Stimulated activated CD4-positive, alpha-beta T cell treated with anti-CD3 and anti-CD28 coated beads, Interleukin-4, amount 100 ng/mL, for 48 hours (primary cell): Measurements from ENCODE around the gene ALDH4A1.
A peak's percentile ranks its signal among the peaks of the same experiment; 100 is the strongest.

Source experiments
- DNase-seq, 2 donors: peaks; one replicate each; pipeline ENCODE4 v3.0.0-alpha.2; 2020; ENCODE audit warnings: low read depth in 2 of 2

ALDH4A1 gene

GRCh38 chr1:18922848-18923755, 20.7 kb upstream of the ALDH4A1 start:
- no peak for DNase-seq

GRCh38 chr1:18922319-18922726, 20.0 kb upstream of the ALDH4A1 start:
- no peak for DNase-seq

GRCh38 chr1:18921516-18922251, 19.3 kb upstream of the ALDH4A1 start:
- no peak for DNase-seq

GRCh38 chr1:18920931-18921330, 18.6 kb upstream of the ALDH4A1 start:
- DNase-seq, result no peak

GRCh38 chr1:18919956-18920355, 17.6 kb upstream of the ALDH4A1 start:
- DNase-seq, result no peak

GRCh38 chr1:18919197-18919905, 17.0 kb upstream of the ALDH4A1 start:
- DNase-seq, result no peak

- DNase-seq, result no peak
Observed at GRCh38 chr1:18918417-18918816, 16.1 kb upstream of the ALDH4A1 start.

GRCh38 chr1:18917071-18917799, 14.9 kb upstream of the ALDH4A1 start:
- DNase-seq, result no peak

GRCh38 chr1:18915341-18915740, 13.0 kb upstream of the ALDH4A1 start:
- no peak for DNase-seq

GRCh38 chr1:18913065-18913835, 10.9 kb upstream of the ALDH4A1 start:
- peak; percentile 73 to 74 for DNase-seq

- no peak for DNase-seq
Observed at GRCh38 chr1:18912550-18912949, 10.2 kb upstream of the ALDH4A1 start.

- no peak for DNase-seq
Observed at GRCh38 chr1:18908911-18909771, 6.8 kb upstream of the ALDH4A1 start.

GRCh38 chr1:18907917-18908845, 5.8 kb upstream of the ALDH4A1 start:
- no peak for DNase-seq

GRCh38 chr1:18907021-18907916, 4.9 kb upstream of the ALDH4A1 start:
- peak; percentile 26 to 38 for DNase-seq

- DNase-seq, result no peak
Observed at GRCh38 chr1:18903291-18903756, 969 bp upstream of the ALDH4A1 start.

GRCh38 chr1:18901952-18902522, 318 bp downstream of the ALDH4A1 start:
- DNase-seq, result no peak
